ENCODE data around the gene SMIM45.
A peak's percentile ranks its signal among the peaks of the same experiment; 100 is the strongest.

The SMIM45 gene

GRCh38 chr22:41964112-41964491 is 12.2 kb downstream of the SMIM45 start:
- no peak overlapping the region for H3K4me3 ChIP-seq (ENCODE audit: low read length)
- DNase-seq (ENCODE audit: low read depth) = no peak
- no peaks in the 10 kb centered on the region for H3K36me3 ChIP-seq (ENCODE audit: control insufficient read depth, insufficient read depth, low read length, severe bottlenecking)
- H3K4me1 ChIP-seq (ENCODE audit: control insufficient read depth, insufficient read depth, low read length) = peaks cover 19% of the 10 kb centered on the region
- no peaks in the 10 kb centered on the region for H3K9me3 ChIP-seq (ENCODE audit: control insufficient read depth, low read length)
- peaks cover 4% of the 10 kb centered on the region for H3K27me3 ChIP-seq (replicated peaks; ENCODE audit: control insufficient read depth, insufficient read depth, low read length)
- H3K9ac ChIP-seq (ENCODE audit: low read length) = no peak overlapping the region

- no peak overlapping the region for H3K9ac ChIP-seq (ENCODE audit: low read length)
- DNase-seq (ENCODE audit: low read depth) = no peak
- H3K4me1 ChIP-seq (ENCODE audit: control insufficient read depth, insufficient read depth, low read length) = peaks cover 9% of the 10 kb centered on the region
- no peaks in the 10 kb centered on the region for H3K36me3 ChIP-seq (ENCODE audit: control insufficient read depth, insufficient read depth, low read length, severe bottlenecking)
- peaks cover 20% of the 10 kb centered on the region for H3K27me3 ChIP-seq (replicated peaks; ENCODE audit: control insufficient read depth, insufficient read depth, low read length)
- no peaks in the 10 kb centered on the region for H3K9me3 ChIP-seq (ENCODE audit: control insufficient read depth, low read length)
- no peak overlapping the region for H3K4me3 ChIP-seq (ENCODE audit: low read length)
Observed at GRCh38 chr22:41966225-41966606, 14.3 kb downstream of the SMIM45 start.

- DNase-seq (ENCODE audit: low read depth) = peak; percentile 91
- no peak overlapping the region for H3K4me3 ChIP-seq (ENCODE audit: low read length)
Observed at GRCh38 chr22:41966607-41967240, 14.8 kb downstream of the SMIM45 start.

GRCh38 chr22:41968601-41969000 is 16.7 kb downstream of the SMIM45 start:
- DNase-seq (ENCODE audit: low read depth) = no peak
- Histone ChIP-seq H3K4me1 (ENCODE audit: control insufficient read depth, insufficient read depth, low read length) (peaks cover 9% of the 10 kb centered on the region), H3K9ac (ENCODE audit: low read length) (no peak overlapping the region), H3K9me3 (ENCODE audit: control insufficient read depth, low read length) (no peaks in the 10 kb centered on the region), H3K27me3 (replicated peaks; ENCODE audit: control insufficient read depth, insufficient read depth, low read length) (peaks cover 39% of the 10 kb centered on the region), H3K36me3 (ENCODE audit: control insufficient read depth, insufficient read depth, low read length, severe bottlenecking) (no peaks in the 10 kb centered on the region), H3K4me3 (ENCODE audit: low read length) (no peak overlapping the region)

More at GRCh38 chr22:41966607-41967240, 14.8 kb downstream of the SMIM45 start:
- peak overlapping the region; percentile 37 for H3K9ac ChIP-seq (ENCODE audit: low read length)
- no peaks in the 10 kb centered on the region for H3K9me3 ChIP-seq (ENCODE audit: control insufficient read depth, low read length)
- H3K36me3 ChIP-seq (ENCODE audit: control insufficient read depth, insufficient read depth, low read length, severe bottlenecking) = no peaks in the 10 kb centered on the region
- H3K4me1 ChIP-seq (ENCODE audit: control insufficient read depth, insufficient read depth, low read length) = peaks cover 9% of the 10 kb centered on the region
- H3K27me3 ChIP-seq (replicated peaks; ENCODE audit: control insufficient read depth, insufficient read depth, low read length) = peaks cover 25% of the 10 kb centered on the region

GRCh38 chr22:41969110-41969646 is 17.2 kb downstream of the SMIM45 start, which contains the start of gene SEPTIN3:
TSS of gene SEPTIN3 (plus strand) at chr22:41969443. CDS start at chr22:41971493, 2,050 bp downstream.
- H3K4me3 ChIP-seq (ENCODE audit: low read length) = no peak within 1 kb of the TSS
- peaks cover 39% of the 10 kb centered on the region for H3K27me3 ChIP-seq (replicated peaks; ENCODE audit: control insufficient read depth, insufficient read depth, low read length)
- DNase-seq (ENCODE audit: low read depth) = no peak
- no peaks in the 10 kb centered on the region for H3K9me3 ChIP-seq (ENCODE audit: control insufficient read depth, low read length)
- no peak within 1 kb of the TSS for H3K9ac ChIP-seq (ENCODE audit: low read length)
- H3K4me1 ChIP-seq (ENCODE audit: control insufficient read depth, insufficient read depth, low read length) = peaks cover 3% of the 10 kb centered on the region
- H3K36me3 ChIP-seq (ENCODE audit: control insufficient read depth, insufficient read depth, low read length, severe bottlenecking) = no peaks in the 10 kb centered on the region

- Histone ChIP-seq H3K4me3 (ENCODE audit: low read length) (no peak overlapping the region), H3K27me3 (replicated peaks; ENCODE audit: control insufficient read depth, insufficient read depth, low read length) (peaks cover 49% of the 10 kb centered on the region), H3K9ac (ENCODE audit: low read length) (no peak overlapping the region), H3K9me3 (ENCODE audit: control insufficient read depth, low read length) (no peaks in the 10 kb centered on the region), H3K36me3 (ENCODE audit: control insufficient read depth, insufficient read depth, low read length, severe bottlenecking) (no peaks in the 10 kb centered on the region), H3K4me1 (ENCODE audit: control insufficient read depth, insufficient read depth, low read length) (no peaks in the 10 kb centered on the region)
- DNase-seq (ENCODE audit: low read depth) = no peak
Observed at GRCh38 chr22:41970601-41971000, 18.7 kb downstream of the SMIM45 start.

- Histone ChIP-seq H3K9me3 (ENCODE audit: control insufficient read depth, low read length) (no peaks in the 10 kb centered on the region), H3K4me3 (ENCODE audit: low read length) (no peak overlapping the region), H3K27me3 (replicated peaks; ENCODE audit: control insufficient read depth, insufficient read depth, low read length) (peaks cover 58% of the 10 kb centered on the region), H3K36me3 (ENCODE audit: control insufficient read depth, insufficient read depth, low read length, severe bottlenecking) (no peaks in the 10 kb centered on the region), H3K9ac (ENCODE audit: low read length) (no peak overlapping the region), H3K4me1 (ENCODE audit: control insufficient read depth, insufficient read depth, low read length) (peaks cover 3% of the 10 kb centered on the region)
- DNase-seq (ENCODE audit: low read depth) = no peak
Observed at GRCh38 chr22:41971431-41971830, 19.5 kb downstream of the SMIM45 start.

GRCh38 chr22:41974691-41975290 is 22.8 kb downstream of the SMIM45 start:
- Histone ChIP-seq H3K4me1 (ENCODE audit: control insufficient read depth, insufficient read depth, low read length) (peaks cover 5% of the 10 kb centered on the region), H3K27me3 (replicated peaks; ENCODE audit: control insufficient read depth, insufficient read depth, low read length) (peaks cover 76% of the 10 kb centered on the region), H3K9ac (ENCODE audit: low read length) (no peak overlapping the region), H3K36me3 (ENCODE audit: control insufficient read depth, insufficient read depth, low read length, severe bottlenecking) (no peaks in the 10 kb centered on the region), H3K4me3 (ENCODE audit: low read length) (no peak overlapping the region), H3K9me3 (ENCODE audit: control insufficient read depth, low read length) (no peaks in the 10 kb centered on the region)
- no peak for DNase-seq (ENCODE audit: low read depth)

GRCh38 chr22:41975299-41976069 is 23.5 kb downstream of the SMIM45 start:
- no peaks in the 10 kb centered on the region for H3K36me3 ChIP-seq (ENCODE audit: control insufficient read depth, insufficient read depth, low read length, severe bottlenecking)
- no peak for DNase-seq (ENCODE audit: low read depth)
- no peak overlapping the region for H3K9ac ChIP-seq (ENCODE audit: low read length)
- peaks cover 5% of the 10 kb centered on the region for H3K4me1 ChIP-seq (ENCODE audit: control insufficient read depth, insufficient read depth, low read length)
- H3K9me3 ChIP-seq (ENCODE audit: control insufficient read depth, low read length) = no peaks in the 10 kb centered on the region
- H3K27me3 ChIP-seq (replicated peaks; ENCODE audit: control insufficient read depth, insufficient read depth, low read length) = peaks cover 70% of the 10 kb centered on the region
- no peak overlapping the region for H3K4me3 ChIP-seq (ENCODE audit: low read length)

- H3K4me1 ChIP-seq (ENCODE audit: control insufficient read depth, insufficient read depth, low read length) = peaks cover 5% of the 10 kb centered on the region
- peak; percentile 67 for DNase-seq (ENCODE audit: low read depth)
- no peaks in the 10 kb centered on the region for H3K9me3 ChIP-seq (ENCODE audit: control insufficient read depth, low read length)
- H3K27me3 ChIP-seq (replicated peaks; ENCODE audit: control insufficient read depth, insufficient read depth, low read length) = peaks cover 64% of the 10 kb centered on the region
- peak overlapping the region; percentile 47 for H3K4me3 ChIP-seq (ENCODE audit: low read length)
- no peak overlapping the region for H3K9ac ChIP-seq (ENCODE audit: low read length)
- no peaks in the 10 kb centered on the region for H3K36me3 ChIP-seq (ENCODE audit: control insufficient read depth, insufficient read depth, low read length, severe bottlenecking)
Observed at GRCh38 chr22:41976070-41976901, 24.3 kb downstream of the SMIM45 start.
